Endothelial cell of umbilical vein (primary cell): ENCODE results near the gene PTPN22. TPM values are rescaled to one million over a fixed set of nuclear protein-coding genes. Genes with fewer than 3 reads are reported as not detected.

Source experiments
- BruUV-seq: library from RNA; stranded (reverse); fragments of 400-500 nt; replicated peaks from 2 replicates; lab custom pipeline; 2021; lab: Mats Ljungman, UMichigan
- CTCF ChIA-PET: fragments of 300-600, 350-600 bp; sonication (Branson Sonifier 250); formaldehyde crosslinking; loops from one replicate; lab custom pipeline; 2021; ENCODE audit warnings: antibody characterized with exemption, inconsistent platforms; lab: Charles Lee
- POLR2A ChIA-PET: fragments of 300-600, 350-600 bp; sonication (Branson Sonifier 250); formaldehyde crosslinking; loops from one replicate; lab custom pipeline; 2021; ENCODE audit warnings: antibody characterized with exemption, inconsistent platforms; lab: Charles Lee
- DNase-seq: peaks from one replicate; pipeline ENCODE4 v3.0.0-alpha.2; 2011; ENCODE audit warnings: low read depth, low spot score
- FAIRE-seq: peaks from 2 replicates; lab custom pipeline; 2011; peaks lifted over from hg19 to GRCh38; lab: Jason Lieb, UNC
- H2AFZ ChIP-seq: 2 replicates; pipeline ENCODE4 v1.6.0; 2012; ENCODE audit warnings: low read depth, low read length, control low read depth, inconsistent platforms
- H3K27ac ChIP-seq: 2 replicates; pipeline ENCODE4 v1.5.1; 2011; ENCODE audit warnings: low read depth, mild to moderate bottlenecking, control low read depth, low read length, moderate library complexity; ENCODE audit not compliant: insufficient read depth
- H3K27me3 ChIP-seq, 2 experiments: 2 replicates each; pipeline versions ENCODE4 v1.6.0 to v1.6.1; 2011; ENCODE audit warnings: low read length in 2 of 2, mixed read lengths in 1 of 2; ENCODE audit not compliant: control insufficient read depth in 2 of 2, insufficient read depth in 2 of 2
- H3K36me3 ChIP-seq, 2 experiments: 2 replicates in 1 of 2; 3 replicates in 1 of 2; pipeline ENCODE4 v1.5.1; 2011; ENCODE audit warnings: low read length in 2 of 2, mild to moderate bottlenecking in 1 of 2, moderate library complexity in 1 of 2; ENCODE audit not compliant: control insufficient read depth in 2 of 2, insufficient read depth in 2 of 2; ENCODE audit errors: extremely low read depth in 1 of 2
- H3K4me1 ChIP-seq: 3 replicates; pipeline ENCODE4 v1.5.1; 2011; ENCODE audit warnings: mild to moderate bottlenecking, low read length; ENCODE audit not compliant: control insufficient read depth, insufficient read depth; ENCODE audit errors: extremely low read depth
- H3K4me2 ChIP-seq: 2 replicates; pipeline ENCODE4 v1.6.1; 2011; ENCODE audit warnings: low read length, control low read depth, mixed read lengths; ENCODE audit not compliant: insufficient read depth
- H3K4me3 ChIP-seq, 3 experiments: fragments of 200-600 bp in 1 of 3; sonication (generic), shearing (Covaris generic) in 1 of 3; replicated peaks in 1 of 3; 2 replicates each; pipeline ENCODE4 v1.5.1; 2011 to 2016; ENCODE audit warnings: control low read depth in 3 of 3, low read length in 3 of 3, mild to moderate bottlenecking in 2 of 3, inconsistent platforms in 1 of 3, low read depth in 1 of 3, moderate library complexity in 1 of 3; ENCODE audit not compliant: insufficient read depth in 1 of 3
- H3K79me2 ChIP-seq: 2 replicates; pipeline ENCODE4 v1.6.0; 2012; ENCODE audit warnings: low read length, inconsistent platforms; ENCODE audit not compliant: control insufficient read depth, insufficient read depth
- H3K9ac ChIP-seq: replicated peaks from 2 replicates; pipeline ENCODE3; 2011; ENCODE audit warnings: low read length, control low read depth; ENCODE audit not compliant: insufficient read depth; ENCODE audit errors: extremely low read depth
- H3K9me1 ChIP-seq: replicated peaks from 3 replicates; pipeline ENCODE4 v1.6.0; 2011; ENCODE audit warnings: mild to moderate bottlenecking, low read length; ENCODE audit not compliant: control insufficient read depth, insufficient read depth; ENCODE audit errors: extremely low read depth
- H3K9me3 ChIP-seq: replicated peaks from 2 replicates; pipeline ENCODE4 v1.5.1; 2012; ENCODE audit warnings: low read length, inconsistent platforms; ENCODE audit not compliant: control insufficient read depth, insufficient read depth
- H4K20me1 ChIP-seq: replicated peaks from 2 replicates; pipeline ENCODE3; 2011; ENCODE audit warnings: mild to moderate bottlenecking, low read length; ENCODE audit not compliant: control insufficient read depth, insufficient read depth; ENCODE audit errors: extremely low read depth
- CTCF ChIP-seq, 2 donors: IDR thresholded peaks; 1 replicate in 1 of 2; 2 replicates in 1 of 2; pipeline ENCODE4 v1.5.1; 2011; ENCODE audit warnings: low read length in 2 of 2, mild to moderate bottlenecking in 2 of 2, moderate library complexity in 2 of 2, control low read depth in 1 of 2, inconsistent platforms in 1 of 2, low read depth in 1 of 2; ENCODE audit not compliant: insufficient read depth in 1 of 2; ENCODE audit errors: extremely low read depth in 1 of 2
- EZH2 ChIP-seq: IDR thresholded peaks from 2 replicates; pipeline ENCODE4 v1.6.1; 2012; ENCODE audit warnings: borderline replicate concordance, low read depth, mild to moderate bottlenecking, moderate library complexity, low read length, inconsistent platforms; ENCODE audit not compliant: severe bottlenecking
- FOS ChIP-seq: IDR thresholded peaks from 2 replicates; pipeline ENCODE4 v1.6.1; 2011; ENCODE audit warnings: mild to moderate bottlenecking, low read length, moderate library complexity, borderline replicate concordance; ENCODE audit not compliant: insufficient read depth
- GATA2 ChIP-seq: IDR thresholded peaks from 2 replicates; pipeline ENCODE4 v1.7.0; 2011; ENCODE audit warnings: low read depth, mild to moderate bottlenecking, moderate library complexity, mixed read lengths, low read length; ENCODE audit not compliant: insufficient read length, insufficient read depth
- JUN ChIP-seq: IDR thresholded peaks from 2 replicates; pipeline ENCODE4 v1.6.1; 2011; ENCODE audit warnings: borderline replicate concordance, low read depth; ENCODE audit not compliant: insufficient read length, insufficient read depth
- MAX ChIP-seq: IDR thresholded peaks from 2 replicates; pipeline ENCODE4 v1.6.1; 2011; ENCODE audit not compliant: insufficient read depth, insufficient read length
- MYC ChIP-seq: IDR thresholded peaks from one replicate; pipeline ENCODE4 v1.6.1; 2011; ENCODE audit warnings: mild to moderate bottlenecking, low read depth, low read length
- POLR2A ChIP-seq: IDR thresholded peaks from 2 replicates; pipeline ENCODE4 v1.6.1; 2012; ENCODE audit warnings: low read depth, mild to moderate bottlenecking, control low read depth, low read length
- POLR2AphosphoS5 ChIP-seq: IDR thresholded peaks from 2 replicates; pipeline ENCODE4 v1.6.1; 2012; ENCODE audit warnings: low read depth, mild to moderate bottlenecking, control low read depth, low read length, moderate library complexity; ENCODE audit not compliant: insufficient read depth
- dilution Hi-C: fragments of 300-500 bp; cut with MboI; formaldehyde crosslinking; loops from one replicate; pipeline ENCODE4 v1.15.0; 2019; ENCODE audit warnings: low sequenced_read_pairs; ENCODE audit not compliant: extremely low pct_ligation_motif_present
- intact Hi-C: fragments of 100-400 bp; cut with micrococcal nuclease; formaldehyde crosslinking; loops from one replicate; pipeline ENCODE4 v1.10.0; 2022
- polyA plus RNA-seq, 4 experiments: library from polyadenylated mRNA; depleted of rRNA in 3 of 4; stranded (reverse) in 3 of 4; unstranded in 1 of 4; fragments of >200 nt; gene quantifications; 2 replicates each; pipeline versions ENCODE4 v1.2.1 to v1.2.3, GENCODE V29; 2011 to 2012; ENCODE audit warnings: missing spikeins in 1 of 4
- total RNA-seq: library from RNA; stranded (reverse); gene quantifications from 2 replicates; pipeline ENCODE4 v1.2.3, GENCODE V29; 2021

The PTPN22 gene
- total and polyA plus RNA-seq, 2 donors (not counting 3 experiments of a cell fraction or from before 2014, with no cell fraction given) = not detected

- dilution Hi-C loops (no loop called here), intact Hi-C loops (no loop called here)
- CTCF ChIA-PET = interaction anchor here (1.0 to 2.2 kb wide), 5 partner anchors 8 to 60 kb away, joined by 3 to 11 read pairs (median 4); partner anchors contain the start of gene AP4B1
- Histone ChIP-seq H3K4me1 (peaks cover 5% of the 10 kb centered on the region), H3K27ac (no peak overlapping the region), H3K27me3 (no peaks in the 10 kb centered on the region), H3K4me3 (no peak overlapping the region), H3K9ac (no peak overlapping the region), H2AFZ (no peak overlapping the region), H3K79me2 (no peaks in the 10 kb centered on the region), H3K4me2 (no peak overlapping the region), H3K36me3 (peaks cover 14 to 18% of the 10 kb centered on the region in 2 experiments), H3K9me3 (no peaks in the 10 kb centered on the region), H3K9me1 (no peaks in the 10 kb centered on the region), H4K20me1 (no peaks in the 10 kb centered on the region)
- POLR2A ChIA-PET = no interaction called here
- DNase-seq (peak; percentile 38), FAIRE-seq (peak; percentile 44)
- BruUV-seq = no TSS peak
- TF ChIP-seq POLR2AphosphoS5 = no peak
- no peak for TF ChIP-seq POLR2A
- TF ChIP-seq MYC = no peak
- TF ChIP-seq JUN = no peak
- no peak for TF ChIP-seq FOS
- no peak for TF ChIP-seq CTCF (IDR thresholded peaks at IDR 0.05; ENCODE audit: extremely low read depth in 1 of 2, insufficient read depth in 1 of 2, low read depth in 1 of 2, low read length in 2 of 2)
- no peak for TF ChIP-seq EZH2
- TF ChIP-seq MAX = no peak
- TF ChIP-seq GATA2 = no peak
Measured at GRCh38 chr1:113895961-113896360, 24.4 kb upstream of the PTPN22 start.
